MM.1S (cell line): ENCODE data around the gene C10orf120.

Source experiments
- DNase-seq: peaks from one replicate; pipeline ENCODE4 v3.0.0-alpha.2; 2015
- H2AFZ ChIP-seq: fragments of 300-600 bp; sonication (generic); 2 replicates; pipeline ENCODE4 v1.6.0; 2016; ENCODE audit warnings: antibody characterized with exemption, low read length
- H3F3A ChIP-seq: fragments of 300-600 bp; sonication (generic); 2 replicates; pipeline ENCODE4 v1.6.1; 2016; ENCODE audit warnings: mild to moderate bottlenecking, antibody characterized with exemption, low read length, moderate library complexity, mixed read lengths; ENCODE audit not compliant: insufficient read depth
- H3K27ac ChIP-seq: fragments of 300-600 bp; sonication (generic); 2 replicates; pipeline ENCODE4 v1.5.1; 2016; ENCODE audit warnings: mild to moderate bottlenecking, low read length
- H3K27me3 ChIP-seq: fragments of 300-600 bp; sonication (generic); replicated peaks from 2 replicates; pipeline ENCODE4 v1.6.0; 2016; ENCODE audit warnings: low read length; ENCODE audit not compliant: insufficient read depth
- H3K36me3 ChIP-seq: fragments of 300-600 bp; sonication (generic); replicated peaks from 2 replicates; pipeline ENCODE4 v1.6.1; 2016; ENCODE audit warnings: mild to moderate bottlenecking, low read length, mixed read lengths; ENCODE audit not compliant: insufficient read depth
- H3K4me1 ChIP-seq: fragments of 300-600 bp; sonication (generic); 2 replicates; pipeline ENCODE4 v1.6.1; 2016; ENCODE audit warnings: low read length, mixed read lengths
- H3K4me2 ChIP-seq: fragments of 300-600 bp; sonication (generic); 2 replicates; pipeline ENCODE4 v1.6.0; 2016; ENCODE audit warnings: low read depth, low read length
- H3K4me3 ChIP-seq: fragments of 300-600 bp; sonication (generic); 2 replicates; pipeline ENCODE4 v1.5.1; 2016; ENCODE audit warnings: low read length, mixed read lengths
- H3K79me2 ChIP-seq: fragments of 300-600 bp; sonication (generic); 2 replicates; pipeline ENCODE4 v1.6.1; 2016; ENCODE audit warnings: mixed run types, low read length, mixed read lengths
- H3K9ac ChIP-seq: fragments of 300-600 bp; sonication (generic); 2 replicates; pipeline ENCODE4 v1.6.1; 2016; ENCODE audit warnings: low read length, mixed read lengths
- H3K9me2 ChIP-seq: fragments of 300-600 bp; sonication (generic); replicated peaks from 2 replicates; pipeline ENCODE4 v1.6.1; 2016; ENCODE audit warnings: mild to moderate bottlenecking, low read length, mixed read lengths; ENCODE audit not compliant: insufficient read depth
- H3K9me3 ChIP-seq: fragments of 300-600 bp; sonication (generic); replicated peaks from 2 replicates; pipeline ENCODE4 v1.6.1; 2016; ENCODE audit warnings: mild to moderate bottlenecking, low read length, mixed read lengths; ENCODE audit not compliant: insufficient read depth
- H4K20me1 ChIP-seq: fragments of 300-600 bp; sonication (generic); 2 replicates; pipeline ENCODE4 v1.6.1; 2016; ENCODE audit warnings: mild to moderate bottlenecking, low read length, moderate library complexity, mixed read lengths; ENCODE audit not compliant: insufficient read depth
- CTCF ChIP-seq: fragments of 300-600 bp; sonication (generic); IDR thresholded peaks from 2 replicates; pipeline ENCODE4 v1.5.1; 2016; ENCODE audit warnings: antibody characterized with exemption, low read length, mixed read lengths
- EZH2 ChIP-seq: fragments of 300-600 bp; sonication (generic); optimal IDR thresholded peaks from 2 replicates; pipeline ENCODE3; 2017; ENCODE audit warnings: low read depth, mild to moderate bottlenecking, antibody characterized with exemption, low read length, mixed read lengths
- EZH2phosphoT487 ChIP-seq: fragments of 300-600 bp; sonication (generic); IDR thresholded peaks from 2 replicates; pipeline ENCODE4 v1.6.1; 2018; ENCODE audit warnings: antibody characterized with exemption, low read length

C10orf120 gene

GRCh38 chr10:122655524-122656307 is 43.9 kb downstream of the C10orf120 start:
- Histone ChIP-seq H4K20me1 (no peaks in the 10 kb centered on the region), H3K36me3 (no peaks in the 10 kb centered on the region), H3K4me2 (no peak overlapping the region), H3K4me3 (no peak overlapping the region), H2AFZ (no peak overlapping the region), H3K27me3 (no peaks in the 10 kb centered on the region), H3K4me1 (no peaks in the 10 kb centered on the region), H3K9me2 (no peaks in the 10 kb centered on the region), H3K27ac (no peak overlapping the region), H3F3A (no peaks in the 10 kb centered on the region), H3K9me3 (no peaks in the 10 kb centered on the region), H3K79me2 (no peaks in the 10 kb centered on the region), H3K9ac (no peak overlapping the region)
- no peak for TF ChIP-seq EZH2
- TF ChIP-seq EZH2phosphoT487 = no peak
- DNase-seq = no peak

GRCh38 chr10:122650331-122650730 is 49.3 kb downstream of the C10orf120 start:
- no peaks in the 10 kb centered on the region for H3K9me2 ChIP-seq
- H2AFZ ChIP-seq = no peak overlapping the region
- no peak overlapping the region for H3K9ac ChIP-seq
- no peaks in the 10 kb centered on the region for H3F3A ChIP-seq
- no peak overlapping the region for H3K4me2 ChIP-seq
- no peak overlapping the region for H3K4me3 ChIP-seq
- no peaks in the 10 kb centered on the region for H3K79me2 ChIP-seq
- no peaks in the 10 kb centered on the region for H4K20me1 ChIP-seq
- DNase-seq = no peak
- H3K36me3 ChIP-seq = no peaks in the 10 kb centered on the region
- no peaks in the 10 kb centered on the region for H3K27me3 ChIP-seq
- no peak overlapping the region for H3K27ac ChIP-seq
- H3K4me1 ChIP-seq = no peaks in the 10 kb centered on the region
- no peaks in the 10 kb centered on the region for H3K9me3 ChIP-seq
- TF ChIP-seq EZH2 (no peak), CTCF (no peak), EZH2phosphoT487 (no peak)

GRCh38 chr10:122649903-122650302 is 49.7 kb downstream of the C10orf120 start:
- no peaks in the 10 kb centered on the region for H3K9me2 ChIP-seq
- no peaks in the 10 kb centered on the region for H3K79me2 ChIP-seq
- no peak overlapping the region for H3K4me3 ChIP-seq
- DNase-seq = no peak
- H3F3A ChIP-seq = no peaks in the 10 kb centered on the region
- no peaks in the 10 kb centered on the region for H3K27me3 ChIP-seq
- H3K27ac ChIP-seq = no peak overlapping the region
- no peak overlapping the region for H2AFZ ChIP-seq
- no peaks in the 10 kb centered on the region for H3K4me1 ChIP-seq
- TF ChIP-seq EZH2 (no peak), CTCF (no peak), EZH2phosphoT487 (no peak)
- H4K20me1 ChIP-seq = no peaks in the 10 kb centered on the region
- no peaks in the 10 kb centered on the region for H3K36me3 ChIP-seq
- H3K9me3 ChIP-seq = no peaks in the 10 kb centered on the region
- no peak overlapping the region for H3K4me2 ChIP-seq
- no peak overlapping the region for H3K9ac ChIP-seq
